ENCODE results near the gene VPS8. TPM values are rescaled to one million over a fixed set of nuclear protein-coding genes. Genes with fewer than 3 reads are reported as not detected.
A peak's percentile ranks its signal among the peaks of the same experiment; 100 is the strongest.

VPS8 gene
- total and polyA plus RNA-seq, 2 donors (not counting 1 experiment from before 2014, with no cell fraction given), result 24.9 to 99.4 TPM

DNA sequence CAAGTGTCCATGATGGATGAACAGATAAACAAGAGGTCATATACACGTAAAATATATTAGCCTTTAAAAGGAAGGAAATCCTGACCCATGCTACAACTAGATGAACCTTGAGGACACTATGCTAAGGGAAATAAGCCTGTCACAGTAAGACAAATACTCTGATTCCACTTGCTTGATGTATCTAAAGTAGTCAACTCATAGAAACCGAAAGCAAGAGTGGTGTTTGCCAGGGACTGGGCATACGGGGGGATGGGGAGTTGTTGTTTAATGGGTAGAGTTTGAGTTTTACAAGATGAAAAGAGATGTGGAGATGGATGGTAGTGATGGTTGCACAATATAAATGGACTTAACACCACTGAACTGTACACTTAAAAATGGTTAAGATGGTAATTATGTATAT is 275.5 kb downstream of the VPS8 start:
- Histone ChIP-seq H3K9me3 (ENCODE audit: control insufficient read depth, insufficient read depth, low read depth, low read length) (no peaks in the 10 kb centered on the region), H3K4me2 (ENCODE audit: extremely low read depth, insufficient read depth, low read length) (no peak overlapping the region), H3K27ac (ENCODE audit: insufficient read depth, low read length) (no peak overlapping the region), H3K36me3 (ENCODE audit: control insufficient read depth, insufficient read depth, low read length) (no peaks in the 10 kb centered on the region), H3K79me2 (ENCODE audit: control insufficient read depth, insufficient read depth, low read length) (no peaks in the 10 kb centered on the region), H3K9ac (ENCODE audit: insufficient read depth, low read length) (no peak overlapping the region), H3K4me3 (replicated peaks in 1 of 4; ENCODE audit: control extremely low read depth in 1 of 4, insufficient read depth in 1 of 4, low read depth in 3 of 4, low read length in 4 of 4) (no peak overlapping the region), H4K20me1 (ENCODE audit: control insufficient read depth, extremely low read depth, insufficient read depth, low read length) (no peaks in the 10 kb centered on the region), H3K4me1 (ENCODE audit: control insufficient read depth, extremely low read depth, insufficient read depth, low read length) (no peaks in the 10 kb centered on the region), H3K27me3 (ENCODE audit: control insufficient read depth, insufficient read depth, low read length) (no peaks in the 10 kb centered on the region), H2AFZ (ENCODE audit: low read length) (no peak overlapping the region)
- no peak for TF ChIP-seq EZH2 (IDR thresholded peaks at IDR 0.05; ENCODE audit: low read length, missing control alignments)
- TF ChIP-seq, protein P1, sequence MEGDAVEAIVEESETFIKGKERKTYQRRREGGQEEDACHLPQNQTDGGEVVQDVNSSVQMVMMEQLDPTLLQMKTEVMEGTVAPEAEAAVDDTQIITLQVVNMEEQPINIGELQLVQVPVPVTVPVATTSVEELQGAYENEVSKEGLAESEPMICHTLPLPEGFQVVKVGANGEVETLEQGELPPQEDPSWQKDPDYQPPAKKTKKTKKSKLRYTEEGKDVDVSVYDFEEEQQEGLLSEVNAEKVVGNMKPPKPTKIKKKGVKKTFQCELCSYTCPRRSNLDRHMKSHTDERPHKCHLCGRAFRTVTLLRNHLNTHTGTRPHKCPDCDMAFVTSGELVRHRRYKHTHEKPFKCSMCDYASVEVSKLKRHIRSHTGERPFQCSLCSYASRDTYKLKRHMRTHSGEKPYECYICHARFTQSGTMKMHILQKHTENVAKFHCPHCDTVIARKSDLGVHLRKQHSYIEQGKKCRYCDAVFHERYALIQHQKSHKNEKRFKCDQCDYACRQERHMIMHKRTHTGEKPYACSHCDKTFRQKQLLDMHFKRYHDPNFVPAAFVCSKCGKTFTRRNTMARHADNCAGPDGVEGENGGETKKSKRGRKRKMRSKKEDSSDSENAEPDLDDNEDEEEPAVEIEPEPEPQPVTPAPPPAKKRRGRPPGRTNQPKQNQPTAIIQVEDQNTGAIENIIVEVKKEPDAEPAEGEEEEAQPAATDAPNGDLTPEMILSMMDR (conservative IDR thresholded peaks at IDR 0.05 in 1 of 2, IDR thresholded peaks at IDR 0.05 in 1 of 2; ENCODE audit: low read depth in 1 of 2, low read length in 2 of 2), result no peak
- no peak for DNase-seq (ENCODE audit: low read depth in 2 of 2)

DNA sequence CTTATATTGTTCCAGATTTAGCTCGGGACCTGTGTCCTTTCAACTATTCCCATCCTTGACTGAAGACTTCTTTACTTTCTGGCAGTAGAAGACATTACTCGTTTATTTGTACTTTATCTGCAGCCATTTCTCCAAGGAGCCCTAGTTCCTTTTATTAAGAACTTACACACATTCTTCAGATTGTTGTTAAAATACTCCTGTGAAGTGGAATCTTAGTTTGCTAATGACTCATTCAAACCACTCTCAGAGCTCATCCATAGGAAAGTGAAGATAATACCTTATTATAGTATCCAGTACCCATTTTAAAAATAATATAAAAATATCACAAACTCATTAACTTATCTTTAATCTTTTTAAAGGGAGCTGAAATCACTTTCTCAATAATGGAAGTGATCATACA is 277.4 kb downstream of the VPS8 start:
- no peak overlapping the region for H3K4me2 ChIP-seq (ENCODE audit: extremely low read depth, insufficient read depth, low read length)
- no peak overlapping the region for H3K9ac ChIP-seq (ENCODE audit: insufficient read depth, low read length)
- H3K27me3 ChIP-seq (ENCODE audit: control insufficient read depth, insufficient read depth, low read length), result no peaks in the 10 kb centered on the region
- TF ChIP-seq, protein P1 (conservative IDR thresholded peaks at IDR 0.05 in 1 of 2, IDR thresholded peaks at IDR 0.05 in 1 of 2; ENCODE audit: low read depth in 1 of 2, low read length in 2 of 2), result no peak
- no peak for TF ChIP-seq EZH2 (IDR thresholded peaks at IDR 0.05; ENCODE audit: low read length, missing control alignments)
- no peaks in the 10 kb centered on the region for H4K20me1 ChIP-seq (ENCODE audit: control insufficient read depth, extremely low read depth, insufficient read depth, low read length)
- peak in 1 of 2 donors; percentile 70 for DNase-seq (ENCODE audit: low read depth in 2 of 2)
- H3K36me3 ChIP-seq (ENCODE audit: control insufficient read depth, insufficient read depth, low read length), result no peaks in the 10 kb centered on the region
- no peak overlapping the region for H2AFZ ChIP-seq (ENCODE audit: low read length)
- H3K27ac ChIP-seq (ENCODE audit: insufficient read depth, low read length), result no peak overlapping the region
- H3K4me3 ChIP-seq (replicated peaks in 1 of 4; ENCODE audit: control extremely low read depth in 1 of 4, insufficient read depth in 1 of 4, low read depth in 3 of 4, low read length in 4 of 4), result no peak overlapping the region
- no peaks in the 10 kb centered on the region for H3K9me3 ChIP-seq (ENCODE audit: control insufficient read depth, insufficient read depth, low read depth, low read length)
- no peaks in the 10 kb centered on the region for H3K4me1 ChIP-seq (ENCODE audit: control insufficient read depth, extremely low read depth, insufficient read depth, low read length)
- H3K79me2 ChIP-seq (ENCODE audit: control insufficient read depth, insufficient read depth, low read length), result no peaks in the 10 kb centered on the region

DNA sequence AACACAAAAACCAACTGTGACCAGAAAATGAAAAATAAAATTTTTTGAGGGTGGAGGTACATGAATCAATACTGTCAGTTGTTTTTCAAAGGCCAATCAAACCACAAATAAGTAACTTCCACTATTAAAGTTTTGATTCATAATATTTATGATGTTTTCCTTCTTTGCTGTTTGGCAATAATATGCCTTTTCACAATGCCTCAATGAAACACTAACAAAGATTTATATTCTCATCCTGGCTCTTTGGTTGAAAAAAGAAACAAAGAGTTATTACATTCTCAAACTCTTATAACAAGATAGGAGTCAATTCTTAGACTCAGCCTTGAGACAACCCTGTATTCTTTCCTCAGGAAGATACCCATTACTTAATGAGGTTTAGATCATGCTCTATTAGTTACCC is 277.8 kb downstream of the VPS8 start:
- Histone ChIP-seq H3K27ac (ENCODE audit: insufficient read depth, low read length) (no peak overlapping the region), H3K9me3 (ENCODE audit: control insufficient read depth, insufficient read depth, low read depth, low read length) (no peaks in the 10 kb centered on the region), H3K4me3 (replicated peaks in 1 of 4; ENCODE audit: control extremely low read depth in 1 of 4, insufficient read depth in 1 of 4, low read depth in 3 of 4, low read length in 4 of 4) (no peak overlapping the region), H3K27me3 (ENCODE audit: control insufficient read depth, insufficient read depth, low read length) (no peaks in the 10 kb centered on the region), H3K4me2 (ENCODE audit: extremely low read depth, insufficient read depth, low read length) (no peak overlapping the region), H3K79me2 (ENCODE audit: control insufficient read depth, insufficient read depth, low read length) (no peaks in the 10 kb centered on the region), H2AFZ (ENCODE audit: low read length) (no peak overlapping the region), H3K9ac (ENCODE audit: insufficient read depth, low read length) (no peak overlapping the region), H4K20me1 (ENCODE audit: control insufficient read depth, extremely low read depth, insufficient read depth, low read length) (no peaks in the 10 kb centered on the region), H3K4me1 (ENCODE audit: control insufficient read depth, extremely low read depth, insufficient read depth, low read length) (no peaks in the 10 kb centered on the region), H3K36me3 (ENCODE audit: control insufficient read depth, insufficient read depth, low read length) (no peaks in the 10 kb centered on the region)
- TF ChIP-seq EZH2 (IDR thresholded peaks at IDR 0.05; ENCODE audit: low read length, missing control alignments), result no peak
- TF ChIP-seq, protein P1 (conservative IDR thresholded peaks at IDR 0.05 in 1 of 2, IDR thresholded peaks at IDR 0.05 in 1 of 2; ENCODE audit: low read depth in 1 of 2, low read length in 2 of 2), result no peak
- no peak for DNase-seq (ENCODE audit: low read depth in 2 of 2)
